Activated gamma-delta T cell treated with Interleukin-2 at 50 U/mL for 16 hours (primary cell): ENCODE data around the gene KIF6.

Experiments used
- DNase-seq: peaks from one replicate; pipeline ENCODE4 v3.0.0-alpha.2; 2020

The KIF6 gene

GRCh38 chr6:39366931-39367618 is 358.1 kb downstream of the KIF6 start:
- no peak for DNase-seq

GRCh38 chr6:39365281-39366074 is 359.7 kb downstream of the KIF6 start:
- DNase-seq: no peak

- DNase-seq: no peak
These were observed 361.9 kb downstream of the KIF6 start for GRCh38 chr6:39363280-39363679.

- DNase-seq: no peak
These were observed 362.7 kb downstream of the KIF6 start for GRCh38 chr6:39362487-39362865.

- peak; percentile 26 for DNase-seq
These were observed 363.3 kb downstream of the KIF6 start for GRCh38 chr6:39361657-39362486.

- no peak for DNase-seq
These were observed 364.8 kb downstream of the KIF6 start for GRCh38 chr6:39360378-39360777.

DNA sequence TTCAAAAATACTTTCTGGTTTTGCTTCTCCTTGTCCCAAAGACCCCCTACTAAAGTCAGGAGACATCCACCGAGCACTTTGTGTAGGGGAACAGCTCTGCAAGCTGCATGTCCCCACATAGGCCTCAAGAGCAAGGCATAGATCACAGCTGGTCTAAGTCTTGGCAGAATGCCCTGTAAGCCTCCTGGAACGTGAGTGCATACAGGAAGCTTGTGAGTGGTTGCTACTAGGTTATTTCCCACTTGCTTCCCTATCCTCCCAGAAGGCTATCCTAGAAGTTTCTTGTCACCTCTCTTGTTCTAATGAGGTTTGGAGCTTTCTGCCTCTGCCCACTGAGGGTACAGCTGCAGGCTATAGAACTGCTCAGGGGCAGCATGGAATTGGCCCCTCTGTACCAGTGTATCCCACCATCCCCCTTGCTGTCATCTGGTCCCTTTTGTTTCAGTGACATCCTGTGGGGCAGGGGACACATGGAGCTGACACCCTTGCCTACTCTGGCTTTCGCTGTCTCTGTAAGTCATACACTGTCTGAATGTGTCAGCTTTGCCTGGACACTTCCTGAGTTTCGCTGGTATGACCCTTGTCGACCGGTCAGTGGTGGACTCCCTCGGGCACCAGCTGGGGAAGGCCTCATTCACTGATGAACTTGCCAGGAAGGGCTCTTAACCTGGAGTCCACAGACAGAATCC is 367.1 kb downstream of the KIF6 start:
- DNase-seq: no peak

DNA sequence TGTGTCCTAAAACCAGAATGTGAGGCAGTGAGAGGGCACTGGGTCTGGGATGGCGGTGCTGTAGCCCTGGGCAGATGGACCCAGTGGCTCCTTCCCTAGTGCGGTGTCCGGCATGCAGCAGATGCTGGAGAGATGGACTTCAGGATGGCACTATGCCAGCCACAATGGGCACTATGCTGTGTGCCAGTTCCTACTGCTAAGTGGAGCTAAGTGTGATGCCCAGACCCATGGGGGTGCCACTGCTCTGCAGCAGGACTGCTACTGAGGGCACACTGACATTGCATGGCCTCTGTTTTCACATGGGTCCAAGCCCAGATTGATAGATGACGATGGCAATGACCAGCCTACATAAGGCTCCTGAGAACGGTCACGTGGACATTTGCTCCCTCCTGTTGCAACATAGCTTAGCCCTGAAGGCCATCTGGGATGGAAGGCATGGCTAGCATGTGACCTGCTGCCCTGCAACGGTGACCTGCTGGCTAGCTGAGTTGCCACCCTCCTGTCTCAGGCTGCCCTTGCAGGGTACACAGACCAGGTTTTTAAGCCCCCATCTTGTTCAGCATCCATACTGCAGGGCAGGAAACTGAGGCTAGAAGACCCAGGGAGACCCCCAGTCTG is 371.4 kb downstream of the KIF6 start:
- DNase-seq: no peak

DNA sequence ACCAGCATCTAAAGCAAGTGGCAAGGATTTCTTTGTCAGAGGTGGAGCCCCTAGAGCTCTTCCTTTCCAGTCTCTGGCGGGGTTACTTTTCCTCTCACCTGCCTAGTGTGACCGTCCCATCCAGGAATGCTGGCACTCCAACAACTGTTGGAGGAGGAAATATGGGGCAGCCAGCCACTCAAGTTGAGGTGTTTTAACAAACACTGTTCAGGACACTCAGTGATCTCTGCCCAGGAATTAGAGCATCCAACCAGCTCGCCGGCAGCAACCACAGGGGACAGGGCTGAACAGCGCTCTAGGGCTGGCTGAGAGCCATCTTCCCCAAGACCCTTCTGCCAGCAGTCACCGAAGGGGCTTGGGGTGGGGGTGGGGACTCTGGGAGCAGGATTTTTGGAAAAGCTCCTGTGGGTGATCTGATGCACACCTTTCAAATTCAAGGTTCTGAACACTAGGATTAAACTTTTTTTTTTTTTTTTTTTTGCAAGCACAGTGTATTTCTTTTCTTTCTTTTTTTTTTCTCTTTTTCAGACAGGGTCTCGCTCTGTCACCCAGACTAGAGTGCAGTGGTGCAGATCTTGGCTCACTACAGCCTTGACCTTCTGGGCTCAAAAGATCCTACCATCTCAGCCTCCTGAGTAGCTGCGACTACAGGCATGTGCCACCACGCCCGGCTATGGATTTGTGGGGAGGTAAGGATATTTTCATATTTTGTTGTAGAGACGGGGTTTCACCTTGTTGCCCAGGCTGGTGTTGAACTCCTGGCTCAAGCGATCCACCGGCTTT is 374.3 kb downstream of the KIF6 start:
- no peak for DNase-seq

- DNase-seq: no peak
These were observed 376.5 kb downstream of the KIF6 start for GRCh38 chr6:39348740-39349139.

DNA sequence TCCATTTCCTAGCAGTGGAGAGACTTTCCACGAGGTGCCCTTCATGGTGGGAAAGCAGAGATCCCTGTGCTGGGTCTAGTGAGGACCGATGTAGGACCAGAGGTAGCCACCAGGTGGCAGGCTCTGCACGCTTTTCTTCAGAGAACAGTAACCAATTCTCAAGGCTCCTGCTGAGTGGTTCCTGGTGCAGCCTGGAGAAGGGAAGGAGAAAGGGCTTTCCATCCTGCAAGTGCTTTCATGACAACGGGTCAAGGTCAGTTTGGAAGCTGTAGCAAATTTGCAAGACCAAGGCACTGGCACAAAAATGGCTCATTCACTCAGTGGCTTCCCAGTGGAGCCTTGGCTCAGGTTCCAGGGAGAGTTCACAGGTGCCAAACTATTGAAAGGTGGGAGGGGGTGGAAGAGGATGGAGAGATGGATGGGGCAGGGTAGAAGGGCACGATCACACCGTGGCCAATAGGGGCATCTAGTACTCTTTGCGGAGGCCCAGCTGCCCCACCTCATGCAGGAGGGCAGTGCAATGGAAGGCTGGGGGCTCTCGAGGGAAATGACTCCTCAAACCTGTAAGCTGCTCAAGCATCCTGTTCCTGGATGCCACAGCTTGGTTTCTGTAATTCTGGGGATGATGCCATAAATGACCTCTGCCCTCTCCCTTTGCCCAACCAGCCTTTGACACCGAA is 377.2 kb downstream of the KIF6 start:
- peak; percentile 40 for DNase-seq

DNA sequence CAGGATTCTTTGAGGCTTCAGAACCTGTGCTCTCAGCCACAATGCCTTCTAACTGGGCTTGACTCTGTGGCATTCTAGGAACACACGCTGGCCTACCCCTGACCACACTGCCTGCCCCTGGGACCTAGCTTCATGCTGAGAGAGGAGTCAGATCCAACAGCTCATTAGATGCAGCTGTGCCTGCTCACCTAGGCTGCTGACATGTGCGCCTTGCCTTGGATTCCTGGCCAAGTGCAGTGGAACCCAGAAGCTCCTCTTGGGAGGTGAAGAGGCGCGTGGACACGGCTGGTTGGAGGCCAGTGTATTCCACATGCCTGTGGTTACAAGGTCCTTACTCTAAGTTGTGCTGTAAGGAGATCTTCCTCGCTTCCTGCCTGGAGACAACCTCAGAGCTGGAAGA is 378.0 kb downstream of the KIF6 start:
- no peak for DNase-seq

DNA sequence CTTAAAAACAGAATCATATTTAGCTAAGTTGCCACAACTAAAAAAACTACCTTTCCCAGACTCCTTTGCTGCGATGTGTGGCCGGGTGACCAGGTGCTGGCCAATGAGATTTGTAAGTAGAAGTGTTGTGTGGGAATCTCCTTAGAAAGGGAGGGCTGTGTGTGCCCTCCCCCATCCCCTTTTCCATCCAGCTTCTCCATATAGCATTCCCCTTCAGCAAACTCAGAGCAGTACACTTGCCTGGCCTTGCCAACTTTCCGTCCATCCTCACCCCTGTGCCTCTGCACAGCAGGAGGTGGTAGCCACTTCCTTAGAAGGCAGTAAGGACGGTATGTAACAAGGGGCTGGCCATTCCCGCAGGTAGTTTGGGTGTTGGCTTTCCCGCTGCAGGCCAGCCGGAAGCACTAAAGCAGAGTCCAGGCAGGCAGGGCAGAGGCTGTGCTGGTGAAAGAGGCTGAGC is 380.4 kb downstream of the KIF6 start:
- DNase-seq: no peak

- DNase-seq: no peak
These were observed 381.8 kb downstream of the KIF6 start for GRCh38 chr6:39343396-39343870.

DNA sequence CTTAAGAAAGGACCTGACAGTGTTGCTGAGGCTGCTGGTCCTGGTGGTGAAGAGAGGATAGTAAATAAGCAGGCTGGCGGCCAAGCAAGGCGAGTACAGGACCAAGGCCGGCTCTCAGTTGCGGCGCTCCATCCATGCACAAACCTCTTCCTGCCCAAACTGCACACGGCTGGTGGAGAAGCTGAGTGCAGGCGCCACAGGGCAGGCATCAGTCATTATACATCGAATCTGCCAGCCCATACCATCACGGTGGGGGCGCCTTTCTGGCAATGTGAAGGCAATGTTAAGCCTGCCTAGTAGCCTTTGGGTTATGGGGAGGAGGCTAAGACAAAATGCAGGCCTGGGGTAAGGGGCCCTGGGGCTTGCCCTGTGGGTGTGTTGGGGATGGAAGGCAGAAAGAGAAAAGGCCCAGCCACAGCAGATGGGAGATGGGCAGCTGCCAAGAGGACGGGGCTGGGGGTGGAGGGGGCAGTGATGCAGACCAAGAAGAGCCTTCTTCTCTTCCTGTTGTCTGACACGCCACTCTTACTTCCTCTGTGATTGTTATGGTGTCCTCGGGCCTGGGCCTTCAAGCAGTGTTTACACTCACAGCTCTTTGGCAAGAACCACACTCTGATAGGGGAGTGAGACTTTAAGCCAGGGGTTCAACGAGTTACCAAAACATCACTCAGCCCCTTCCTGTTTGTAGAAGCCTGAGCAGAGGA is 382.4 kb downstream of the KIF6 start:
- no peak for DNase-seq

GRCh38 chr6:39341937-39342336 is 383.3 kb downstream of the KIF6 start:
- DNase-seq: no peak

DNA sequence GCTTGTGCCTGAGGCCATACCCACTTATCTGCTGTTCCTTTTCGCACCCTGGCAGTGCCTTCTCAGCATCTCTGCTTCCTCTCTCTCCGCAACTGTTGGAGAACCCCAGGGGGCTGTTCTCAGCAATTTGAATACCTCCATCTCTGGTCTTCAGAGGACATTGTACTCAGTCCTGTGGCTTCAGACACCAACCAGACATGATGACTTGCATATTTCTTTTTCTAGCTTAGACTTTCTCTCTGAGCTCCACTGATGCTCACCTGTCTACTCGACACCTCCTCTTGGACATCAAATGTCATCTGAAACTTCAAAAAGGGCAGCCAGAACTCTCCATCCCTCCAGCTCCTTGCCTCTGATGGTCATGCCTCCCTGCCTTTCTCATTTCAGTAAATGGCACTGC is 383.9 kb downstream of the KIF6 start:
- DNase-seq: no peak

GRCh38 chr6:39339868-39340550 is 385.2 kb downstream of the KIF6 start:
- DNase-seq: no peak

DNA sequence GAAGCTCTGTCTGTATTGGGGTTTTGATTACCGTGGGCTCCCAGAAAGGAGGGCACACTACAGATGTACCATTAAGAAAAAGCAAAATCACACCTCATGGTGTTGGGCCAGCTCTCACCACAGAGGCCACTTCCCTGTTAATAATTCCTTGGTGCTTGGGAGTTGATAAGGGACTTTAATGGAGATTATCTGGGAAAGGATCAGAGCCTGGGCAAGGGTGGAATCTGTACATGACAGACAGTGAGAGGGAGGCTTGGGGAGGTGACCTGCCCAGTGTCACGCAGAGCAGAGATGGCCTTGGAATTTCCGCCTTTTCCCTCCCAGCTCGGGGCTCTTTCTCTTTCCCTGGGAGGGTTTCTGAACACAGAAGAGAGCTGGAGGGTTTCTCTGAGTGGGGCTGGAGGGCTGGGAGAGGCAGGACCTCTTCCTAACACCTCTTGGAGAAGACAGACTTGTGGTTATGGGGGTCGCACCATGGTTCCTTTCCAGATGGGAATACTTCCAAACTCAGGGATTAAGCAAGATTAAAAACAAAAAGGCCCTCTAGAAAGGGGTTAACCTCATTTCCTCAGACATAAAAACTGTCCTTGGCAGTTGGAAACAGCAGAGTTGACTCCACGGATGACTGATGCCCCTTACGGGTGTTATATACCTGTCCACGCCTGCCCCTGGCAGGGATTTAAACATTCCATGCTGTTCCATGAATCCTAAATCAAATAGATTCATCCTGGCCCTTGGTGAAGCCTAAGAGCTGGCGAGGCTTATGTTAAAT is 385.9 kb downstream of the KIF6 start:
- no peak for DNase-seq
